GM12801 (cell line): ENCODE measurements around the gene CNP.

Experiments
- TF ChIP-seq, protein P1 (sequence below): IDR thresholded peaks from one replicate; pipeline ENCODE4 v1.5.1; 2011; ENCODE audit warnings: control low read depth; ENCODE audit not compliant: insufficient read length; ENCODE audit errors: extremely low read depth

The CNP gene

GRCh38 chr17:41976142-41976768 lies 9.7 kb downstream of the CNP start:
- TF ChIP-seq, protein P1, sequence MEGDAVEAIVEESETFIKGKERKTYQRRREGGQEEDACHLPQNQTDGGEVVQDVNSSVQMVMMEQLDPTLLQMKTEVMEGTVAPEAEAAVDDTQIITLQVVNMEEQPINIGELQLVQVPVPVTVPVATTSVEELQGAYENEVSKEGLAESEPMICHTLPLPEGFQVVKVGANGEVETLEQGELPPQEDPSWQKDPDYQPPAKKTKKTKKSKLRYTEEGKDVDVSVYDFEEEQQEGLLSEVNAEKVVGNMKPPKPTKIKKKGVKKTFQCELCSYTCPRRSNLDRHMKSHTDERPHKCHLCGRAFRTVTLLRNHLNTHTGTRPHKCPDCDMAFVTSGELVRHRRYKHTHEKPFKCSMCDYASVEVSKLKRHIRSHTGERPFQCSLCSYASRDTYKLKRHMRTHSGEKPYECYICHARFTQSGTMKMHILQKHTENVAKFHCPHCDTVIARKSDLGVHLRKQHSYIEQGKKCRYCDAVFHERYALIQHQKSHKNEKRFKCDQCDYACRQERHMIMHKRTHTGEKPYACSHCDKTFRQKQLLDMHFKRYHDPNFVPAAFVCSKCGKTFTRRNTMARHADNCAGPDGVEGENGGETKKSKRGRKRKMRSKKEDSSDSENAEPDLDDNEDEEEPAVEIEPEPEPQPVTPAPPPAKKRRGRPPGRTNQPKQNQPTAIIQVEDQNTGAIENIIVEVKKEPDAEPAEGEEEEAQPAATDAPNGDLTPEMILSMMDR: no peak

DNA sequence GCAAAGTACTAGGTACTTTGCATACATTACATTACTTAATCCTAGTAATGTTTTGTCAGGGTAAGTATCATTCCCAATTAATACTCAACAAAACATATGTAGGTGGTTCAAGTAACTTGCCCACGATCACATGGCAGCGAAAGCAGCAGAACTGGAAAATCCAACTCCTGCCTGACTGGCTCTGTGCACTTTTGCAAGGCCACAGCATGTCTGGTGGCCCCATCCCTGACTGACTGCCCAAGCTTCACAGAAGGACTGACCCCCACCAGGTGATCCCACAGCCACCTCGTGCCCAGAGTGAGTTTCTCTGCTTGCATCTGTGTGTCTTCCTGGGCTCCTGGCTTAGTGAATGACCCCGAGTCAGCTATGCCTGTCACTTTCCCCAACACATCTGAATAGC lies 11.4 kb downstream of the CNP start:
- TF ChIP-seq, protein P1: no peak

DNA sequence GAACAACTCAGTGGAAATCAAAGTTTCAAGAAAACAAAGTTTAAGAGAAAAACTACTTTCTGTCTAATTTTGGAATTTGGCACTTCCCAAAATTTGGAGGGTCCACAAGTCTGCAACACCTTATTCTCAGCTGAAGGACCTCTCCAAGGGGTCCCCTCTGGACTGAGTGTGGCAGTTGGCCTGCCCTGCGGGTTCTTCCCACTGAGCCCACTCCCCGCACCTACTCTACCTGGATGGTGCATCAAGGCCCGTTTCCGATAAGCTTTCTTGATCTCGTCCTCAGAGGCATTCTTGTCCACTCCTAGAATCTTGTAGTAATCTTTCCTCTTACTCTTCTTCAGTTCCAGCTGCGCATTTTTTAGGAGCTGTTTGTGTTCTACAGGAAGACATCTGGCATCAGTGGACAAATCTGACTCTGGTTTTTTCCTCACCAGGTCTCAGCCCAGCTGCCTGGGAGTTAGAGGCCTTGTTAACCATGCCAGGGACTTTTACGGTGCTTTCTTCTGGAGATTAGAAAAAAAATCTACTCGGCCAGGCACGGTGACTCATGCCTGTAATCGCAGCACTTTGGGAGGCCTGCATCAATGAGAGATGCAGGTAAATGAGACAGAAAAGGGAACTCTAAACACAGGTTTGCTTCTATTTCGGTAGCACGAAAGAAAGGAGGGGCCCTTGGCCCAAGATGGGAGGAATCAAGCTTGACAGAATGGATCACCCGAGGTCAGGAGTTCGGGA lies 15.6 kb downstream of the CNP start:
- TF ChIP-seq, protein P1: no peak

GRCh38 chr17:41984454-41984853 lies 17.9 kb downstream of the CNP start:
- TF ChIP-seq, protein P1: no peak

DNA sequence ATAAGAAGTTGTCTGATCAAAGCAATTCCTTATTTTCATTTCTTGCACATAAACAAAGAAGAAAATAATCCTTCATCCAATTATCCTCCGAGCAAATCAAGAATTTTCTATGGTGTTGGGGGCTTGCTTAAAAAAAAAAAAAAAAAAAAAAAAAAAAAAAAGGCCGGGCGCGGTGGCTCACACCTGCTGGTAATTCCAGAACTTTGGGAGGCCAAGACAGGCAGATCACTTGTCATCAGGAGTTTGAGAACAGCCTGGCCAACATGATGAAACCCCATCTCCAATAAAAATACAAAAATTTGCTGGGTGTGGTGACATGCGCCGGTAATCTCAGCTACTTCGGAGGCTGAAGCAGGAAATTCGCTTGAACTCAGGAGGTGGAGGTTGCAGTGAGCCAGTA lies 19.3 kb downstream of the CNP start:
- TF ChIP-seq, protein P1: no peak

GRCh38 chr17:41986634-41987033 lies 20.0 kb downstream of the CNP start:
- TF ChIP-seq, protein P1: no peak

- TF ChIP-seq, protein P1: no peak
Measured at GRCh38 chr17:41987642-41988041, 21.0 kb downstream of the CNP start.
